Uterus (tissue), 2 donors: ENCODE measurements around the gene NEIL3.

Experiments
- POLR2A ChIP-seq, 2 donors: fragments of 450-650 bp; IDR thresholded peaks; one replicate each; pipeline ENCODE4 v1.6.1; 2016; ENCODE audit warnings: antibody characterized with exemption in 2 of 2, mild to moderate bottlenecking in 1 of 2, moderate library complexity in 1 of 2
- TF ChIP-seq, protein P1 (sequence below), 4 experiments: fragments of 200-600 bp in 2 of 4; fragments of 450-650 bp in 2 of 4; sonication (generic) in 2 of 4; IDR thresholded peaks; one replicate each; pipeline ENCODE4 v1.5.1; 2016 to 2019; ENCODE audit warnings: antibody characterized with exemption in 4 of 4, mild to moderate bottlenecking in 2 of 4, moderate library complexity in 1 of 4

DNA sequence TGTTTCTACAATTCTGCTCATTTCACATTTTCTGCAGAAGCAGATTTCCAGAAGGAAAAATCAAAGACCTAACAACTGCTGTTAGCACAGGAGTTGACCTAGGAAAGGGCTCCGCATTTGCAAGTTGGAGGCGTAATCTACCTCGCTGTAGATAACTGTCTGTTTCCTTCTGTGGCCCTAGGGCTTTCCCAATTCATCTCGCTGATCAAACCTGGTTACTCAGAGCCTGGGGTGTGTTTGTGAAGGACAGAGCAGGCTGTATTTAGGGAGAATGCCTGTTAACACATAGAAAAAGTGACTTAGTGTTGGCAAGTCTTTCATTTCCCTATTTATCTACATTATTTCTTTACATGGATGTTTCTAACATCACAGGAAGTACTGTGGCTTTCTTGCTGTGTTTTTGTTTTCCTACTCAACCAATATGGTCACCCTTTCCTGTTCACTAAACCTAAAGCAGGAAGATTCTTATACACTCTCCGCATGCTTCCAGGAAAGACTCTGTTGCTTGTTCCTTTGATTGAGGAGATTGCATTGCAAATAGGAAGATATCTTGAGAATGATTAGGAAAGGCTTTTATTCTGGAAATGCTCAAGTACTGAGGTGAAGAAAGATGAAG, 92.1 kb downstream of the NEIL3 start:
- TF ChIP-seq, protein P1, sequence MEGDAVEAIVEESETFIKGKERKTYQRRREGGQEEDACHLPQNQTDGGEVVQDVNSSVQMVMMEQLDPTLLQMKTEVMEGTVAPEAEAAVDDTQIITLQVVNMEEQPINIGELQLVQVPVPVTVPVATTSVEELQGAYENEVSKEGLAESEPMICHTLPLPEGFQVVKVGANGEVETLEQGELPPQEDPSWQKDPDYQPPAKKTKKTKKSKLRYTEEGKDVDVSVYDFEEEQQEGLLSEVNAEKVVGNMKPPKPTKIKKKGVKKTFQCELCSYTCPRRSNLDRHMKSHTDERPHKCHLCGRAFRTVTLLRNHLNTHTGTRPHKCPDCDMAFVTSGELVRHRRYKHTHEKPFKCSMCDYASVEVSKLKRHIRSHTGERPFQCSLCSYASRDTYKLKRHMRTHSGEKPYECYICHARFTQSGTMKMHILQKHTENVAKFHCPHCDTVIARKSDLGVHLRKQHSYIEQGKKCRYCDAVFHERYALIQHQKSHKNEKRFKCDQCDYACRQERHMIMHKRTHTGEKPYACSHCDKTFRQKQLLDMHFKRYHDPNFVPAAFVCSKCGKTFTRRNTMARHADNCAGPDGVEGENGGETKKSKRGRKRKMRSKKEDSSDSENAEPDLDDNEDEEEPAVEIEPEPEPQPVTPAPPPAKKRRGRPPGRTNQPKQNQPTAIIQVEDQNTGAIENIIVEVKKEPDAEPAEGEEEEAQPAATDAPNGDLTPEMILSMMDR (IDR thresholded peaks at IDR 0.05): no peak
- TF ChIP-seq POLR2A (IDR thresholded peaks at IDR 0.05): no peak
